ENCODE results near the gene LRR1. TPM values are rescaled to one million over a fixed set of nuclear protein-coding genes. Genes with fewer than 3 reads are reported as not detected.

LRR1 gene
- total and polyA plus RNA-seq, 7 donors, result 2.4 to 7.2 (median 4.9) TPM

DNA sequence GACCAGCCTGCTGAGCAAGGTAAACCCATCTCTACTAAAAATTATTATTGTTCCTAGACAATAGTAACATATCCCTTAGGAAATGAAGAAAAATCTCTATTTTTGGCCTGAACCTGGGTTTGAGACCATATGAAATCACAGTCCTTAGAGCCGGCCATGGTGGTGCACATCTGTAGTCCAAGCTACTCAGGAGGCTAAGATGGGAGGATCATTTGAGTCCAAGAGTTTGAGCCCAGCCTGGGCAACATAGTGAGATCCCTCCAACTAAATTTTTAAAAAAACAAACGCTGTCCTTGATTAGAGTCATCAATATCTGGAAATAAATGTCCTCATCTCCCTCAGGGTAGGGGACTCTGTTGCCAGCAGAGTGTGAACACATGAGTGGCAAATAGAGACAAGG is 47.2 kb upstream of the LRR1 start:
- 81 to 88% (median 83%) methylated on average over 2 of the region's 2 CpGs for WGBS, 3 donors

DNA sequence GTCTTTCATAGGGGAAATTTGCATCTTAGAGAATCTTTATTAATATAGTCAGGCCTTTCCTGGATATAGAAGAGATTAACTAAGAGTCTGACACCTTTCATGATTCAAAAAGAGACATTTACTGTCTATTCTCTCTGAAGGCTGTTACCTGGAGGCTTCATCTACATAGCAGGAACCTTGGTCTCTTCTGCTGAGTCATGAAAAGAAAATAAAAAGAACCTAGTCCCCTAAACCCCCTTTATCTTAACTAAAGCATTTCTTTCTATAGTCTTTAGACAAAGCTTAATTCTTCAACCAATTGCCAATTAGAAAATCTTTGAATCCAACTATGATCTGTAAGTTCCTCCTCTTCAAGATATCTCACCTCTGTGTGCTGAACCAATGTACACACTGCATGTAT is 45.6 kb upstream of the LRR1 start:
- Histone ChIP-seq H3K9me3 (no peaks in the 10 kb centered on the region), H3K27ac (no peak overlapping the region), H3K4me1 (no peaks in the 10 kb centered on the region), H3K27me3 (ENCODE audit: insufficient read depth in 3 of 3, low read length in 2 of 3) (no peaks in the 10 kb centered on the region), H3K36me3 (ENCODE audit: insufficient read depth in 1 of 2, low read depth in 1 of 2) (no peaks in the 10 kb centered on the region), H3K4me3 (no peak overlapping the region)
- TF ChIP-seq, protein P1, sequence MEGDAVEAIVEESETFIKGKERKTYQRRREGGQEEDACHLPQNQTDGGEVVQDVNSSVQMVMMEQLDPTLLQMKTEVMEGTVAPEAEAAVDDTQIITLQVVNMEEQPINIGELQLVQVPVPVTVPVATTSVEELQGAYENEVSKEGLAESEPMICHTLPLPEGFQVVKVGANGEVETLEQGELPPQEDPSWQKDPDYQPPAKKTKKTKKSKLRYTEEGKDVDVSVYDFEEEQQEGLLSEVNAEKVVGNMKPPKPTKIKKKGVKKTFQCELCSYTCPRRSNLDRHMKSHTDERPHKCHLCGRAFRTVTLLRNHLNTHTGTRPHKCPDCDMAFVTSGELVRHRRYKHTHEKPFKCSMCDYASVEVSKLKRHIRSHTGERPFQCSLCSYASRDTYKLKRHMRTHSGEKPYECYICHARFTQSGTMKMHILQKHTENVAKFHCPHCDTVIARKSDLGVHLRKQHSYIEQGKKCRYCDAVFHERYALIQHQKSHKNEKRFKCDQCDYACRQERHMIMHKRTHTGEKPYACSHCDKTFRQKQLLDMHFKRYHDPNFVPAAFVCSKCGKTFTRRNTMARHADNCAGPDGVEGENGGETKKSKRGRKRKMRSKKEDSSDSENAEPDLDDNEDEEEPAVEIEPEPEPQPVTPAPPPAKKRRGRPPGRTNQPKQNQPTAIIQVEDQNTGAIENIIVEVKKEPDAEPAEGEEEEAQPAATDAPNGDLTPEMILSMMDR (IDR thresholded peaks at IDR 0.05), result no peak
- intact Hi-C loops (cut with DNase I), result no loop called here
- ATAC-seq (no peak), DNase-seq (no peak)

More for the DNA sequence above, 47.2 kb upstream of the LRR1 start:
- intact Hi-C loops (cut with DNase I), result no loop called here
- H3K27ac ChIP-seq, result no peak overlapping the region
- H3K4me1 ChIP-seq, result no peaks in the 10 kb centered on the region
- ATAC-seq (no peak), DNase-seq (no peak)
- no peaks in the 10 kb centered on the region for H3K9me3 ChIP-seq
- H3K4me3 ChIP-seq, result no peak overlapping the region
- no peaks in the 10 kb centered on the region for H3K27me3 ChIP-seq (ENCODE audit: insufficient read depth in 3 of 3, low read length in 2 of 3)
- no peaks in the 10 kb centered on the region for H3K36me3 ChIP-seq (ENCODE audit: insufficient read depth in 1 of 2, low read depth in 1 of 2)
- TF ChIP-seq, protein P1 (IDR thresholded peaks at IDR 0.05), result no peak

DNA sequence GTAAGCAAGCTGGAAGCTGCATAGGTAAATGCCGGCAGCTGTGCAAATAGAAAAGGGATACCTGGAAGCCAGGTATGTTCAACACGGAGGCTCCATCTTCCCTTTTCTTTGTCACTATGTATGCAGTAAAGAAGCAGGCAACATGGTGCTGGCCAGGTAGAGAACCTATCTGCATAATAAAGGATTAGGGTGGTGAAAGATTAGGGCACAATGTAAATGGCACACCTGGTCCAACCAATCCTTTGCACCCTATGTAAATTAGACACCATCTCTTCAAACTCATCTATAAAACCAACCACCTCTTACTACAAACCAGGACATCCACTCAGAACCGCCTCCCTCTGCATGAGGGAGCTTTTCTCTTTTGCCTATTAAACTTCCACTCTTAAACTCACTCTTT is 44.8 kb upstream of the LRR1 start:
- WGBS, 3 donors, result 61 to 65% (median 64%) methylated on average over 3 of the region's 3 CpGs
- no peaks in the 10 kb centered on the region for H3K9me3 ChIP-seq
- intact Hi-C loops (cut with DNase I), result no loop called here

DNA sequence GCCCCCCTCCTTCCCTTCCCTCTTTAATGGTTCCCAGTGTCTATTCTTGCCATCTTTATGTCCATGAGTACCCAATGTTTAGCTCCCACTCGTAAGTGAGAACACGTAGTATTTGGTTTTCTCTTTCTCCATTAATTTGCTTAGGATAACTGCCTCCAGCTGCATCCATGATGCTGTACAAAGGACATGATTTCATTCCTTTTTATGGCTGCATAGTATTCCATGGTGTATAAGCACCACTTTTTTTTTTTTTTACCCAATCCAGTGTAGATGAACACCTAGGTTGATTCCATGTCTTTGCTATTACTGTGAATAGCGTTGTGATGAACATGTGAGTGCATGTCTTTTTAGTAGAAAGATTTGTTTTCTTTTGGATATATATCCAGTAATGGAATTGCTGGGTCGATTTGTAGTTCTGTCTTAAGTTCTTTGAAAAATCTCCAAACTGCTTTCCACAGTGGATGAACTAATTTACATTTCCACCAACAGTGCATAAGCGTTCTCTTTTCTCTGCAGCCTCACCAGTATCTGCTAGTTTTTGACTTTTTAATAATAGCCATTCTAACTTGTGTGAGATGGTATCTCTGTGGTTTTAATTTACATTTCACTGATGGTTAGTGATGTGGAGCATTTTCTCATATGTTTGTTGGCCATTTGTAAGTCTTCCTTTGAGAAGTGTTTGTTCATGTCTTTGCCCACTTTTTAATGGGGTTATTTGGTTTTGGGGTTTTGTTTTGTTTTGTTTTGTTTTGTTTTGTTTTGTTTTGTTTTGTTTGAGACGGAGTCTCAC is 38.6 kb upstream of the LRR1 start:
- H3K27ac ChIP-seq, result no peak overlapping the region
- no peaks in the 10 kb centered on the region for H3K27me3 ChIP-seq (ENCODE audit: insufficient read depth in 3 of 3, low read length in 2 of 3)
- TF ChIP-seq, protein P1 (IDR thresholded peaks at IDR 0.05), result no peak
- no peaks in the 10 kb centered on the region for H3K9me3 ChIP-seq
- DNase-seq, result no peak
- intact Hi-C loops (cut with DNase I), result no loop called here
- ATAC-seq, result no peak
- H3K4me3 ChIP-seq, result no peak overlapping the region
- WGBS, 3 donors, result 89 to 93% (median 90%) methylated on average over 6 of the region's 6 CpGs
- H3K4me1 ChIP-seq, result no peaks in the 10 kb centered on the region
- H3K36me3 ChIP-seq (ENCODE audit: insufficient read depth in 1 of 2, low read depth in 1 of 2), result no peaks in the 10 kb centered on the region

More for the DNA sequence above, 44.8 kb upstream of the LRR1 start:
- no peaks in the 10 kb centered on the region for H3K27me3 ChIP-seq (ENCODE audit: insufficient read depth in 3 of 3, low read length in 2 of 3)
- H3K36me3 ChIP-seq (ENCODE audit: insufficient read depth in 1 of 2, low read depth in 1 of 2), result no peaks in the 10 kb centered on the region
- ATAC-seq, result no peak
- TF ChIP-seq, protein P1 (IDR thresholded peaks at IDR 0.05), result no peak
- H3K4me3 ChIP-seq, result no peak overlapping the region
- no peak overlapping the region for H3K27ac ChIP-seq
- DNase-seq, result no peak
- no peaks in the 10 kb centered on the region for H3K4me1 ChIP-seq

DNA sequence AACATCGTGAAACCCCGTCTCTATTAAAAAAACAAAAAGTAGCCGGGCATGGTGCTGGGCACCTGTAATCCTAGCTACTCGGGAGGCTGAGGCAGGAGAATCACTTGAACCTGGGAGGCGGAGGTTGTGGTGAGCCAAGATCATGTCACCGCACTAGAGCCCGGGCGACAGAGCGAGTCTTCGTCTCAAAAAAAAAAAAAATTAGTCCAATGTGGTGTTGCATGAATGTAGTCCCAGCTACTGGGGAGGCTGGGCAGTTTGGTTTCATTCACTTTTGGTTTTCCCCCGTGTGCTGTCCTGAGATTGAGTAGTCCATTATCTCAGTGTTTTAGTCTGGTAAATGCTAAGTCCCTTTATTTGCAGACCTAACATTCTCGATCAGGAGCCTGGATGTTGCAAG is 32.0 kb upstream of the LRR1 start:
- Histone ChIP-seq H3K4me3 (no peak overlapping the region), H3K27ac (no peak overlapping the region), H3K9me3 (no peaks in the 10 kb centered on the region), H3K4me1 (no peaks in the 10 kb centered on the region), H3K27me3 (ENCODE audit: insufficient read depth in 3 of 3, low read length in 2 of 3) (no peaks in the 10 kb centered on the region), H3K36me3 (ENCODE audit: insufficient read depth in 1 of 2, low read depth in 1 of 2) (no peaks in the 10 kb centered on the region)
- intact Hi-C loops (cut with DNase I), result no loop called here
- TF ChIP-seq, protein P1 (IDR thresholded peaks at IDR 0.05), result no peak
- ATAC-seq, result no peak
- 89 to 96% (median 93%) methylated on average over 12 of the region's 12 CpGs for WGBS, 3 donors
- DNase-seq, result no peak
